Activated T-helper 2 cell treated with anti-CD3 and anti-CD28 coated beads, Interferon-gamma antibody, Interleukin-2, Interleukin-4, amounts not matched to agents 10 μg/mL and 5 μg/mL and 100 μg/mL, durations not matched to agents 14 hours and 24 hours and 36 hours (primary cell): ENCODE data around the gene GPX2. TPM values are rescaled to one million over a fixed set of nuclear protein-coding genes. Genes with fewer than 3 reads are reported as not detected.

Experiments used
- DNase-seq: peaks from one replicate; pipeline ENCODE4 v3.0.0; 2021; ENCODE audit warnings: low spot score
- H3K27ac Mint-ChIP-seq: one replicate; pipeline ENCODE4 v1.8.0; 2021; ENCODE audit warnings: mixed read lengths
- H3K27me3 Mint-ChIP-seq: one replicate; pipeline ENCODE4 v1.8.0; 2021; ENCODE audit warnings: low read depth, mixed read lengths
- H3K36me3 Mint-ChIP-seq: one replicate; pipeline ENCODE4 v1.8.0; 2021; ENCODE audit warnings: low read depth, mixed read lengths
- H3K4me1 Mint-ChIP-seq: one replicate; pipeline ENCODE4 v1.8.0; 2021; ENCODE audit warnings: low read depth, mixed read lengths
- H3K4me3 Mint-ChIP-seq: one replicate; pipeline ENCODE4 v1.8.0; 2021; ENCODE audit warnings: low read depth, mild to moderate bottlenecking, moderate library complexity, mixed read lengths
- H3K9me3 Mint-ChIP-seq: one replicate; pipeline ENCODE4 v1.8.0; 2021; ENCODE audit warnings: mixed read lengths
- intact Hi-C: fragments of 100-400 bp; cut with micrococcal nuclease; formaldehyde crosslinking; loops from one replicate; pipeline ENCODE4 v1.15.1; 2023
- total RNA-seq: library from RNA; stranded (reverse); gene quantifications from 2 replicates; pipeline ENCODE4 v1.2.3, GENCODE V29; 2022

Gene GPX2
- total RNA-seq, 1 donor from 2014 or later: not detected

GRCh38 chr14:64971491-64971942 lies 29.0 kb upstream of the GPX2 start:
- intact Hi-C loops: no loop called here
- peak overlapping the region; percentile 70 for H3K4me3 Mint-ChIP-seq
- DNase-seq: no peak
- H3K9me3 Mint-ChIP-seq: no peaks in the 10 kb centered on the region
- peaks cover 3% of the 10 kb centered on the region for H3K4me1 Mint-ChIP-seq
- no peaks in the 10 kb centered on the region for H3K36me3 Mint-ChIP-seq
- H3K27me3 Mint-ChIP-seq: peaks cover 11% of the 10 kb centered on the region
- no peak overlapping the region for H3K27ac Mint-ChIP-seq

- H3K9me3 Mint-ChIP-seq: no peaks in the 10 kb centered on the region
- intact Hi-C loops: no loop called here
- no peak overlapping the region for H3K27ac Mint-ChIP-seq
- no peak for DNase-seq
- H3K4me1 Mint-ChIP-seq: peaks cover 3% of the 10 kb centered on the region
- no peaks in the 10 kb centered on the region for H3K36me3 Mint-ChIP-seq
- H3K27me3 Mint-ChIP-seq: peaks cover 11% of the 10 kb centered on the region
- H3K4me3 Mint-ChIP-seq: peak overlapping the region; percentile 70
Observed at GRCh38 chr14:64970776-64971477, 28.4 kb upstream of the GPX2 start.

- H3K27me3 Mint-ChIP-seq: peaks cover 11% of the 10 kb centered on the region
- no peak overlapping the region for H3K27ac Mint-ChIP-seq
- intact Hi-C loops: no loop called here
- no peak overlapping the region for H3K4me3 Mint-ChIP-seq
- H3K4me1 Mint-ChIP-seq: peaks cover 3% of the 10 kb centered on the region
- no peak for DNase-seq
- no peaks in the 10 kb centered on the region for H3K36me3 Mint-ChIP-seq
- no peaks in the 10 kb centered on the region for H3K9me3 Mint-ChIP-seq
Observed at GRCh38 chr14:64970041-64970440, 27.5 kb upstream of the GPX2 start.

- no peak for DNase-seq
- Mint-ChIP-seq H3K36me3 (no peaks in the 10 kb centered on the region), H3K27ac (no peak overlapping the region), H3K9me3 (no peaks in the 10 kb centered on the region), H3K27me3 (peaks cover 11% of the 10 kb centered on the region), H3K4me3 (no peak overlapping the region), H3K4me1 (peaks cover 3% of the 10 kb centered on the region)
- intact Hi-C loops: no loop called here
Observed at GRCh38 chr14:64968651-64969050, 26.1 kb upstream of the GPX2 start.

- intact Hi-C loops: no loop called here
- Mint-ChIP-seq H3K36me3 (no peaks in the 10 kb centered on the region), H3K4me1 (peaks cover 3% of the 10 kb centered on the region), H3K27ac (no peak overlapping the region), H3K27me3 (peaks cover 11% of the 10 kb centered on the region), H3K9me3 (no peaks in the 10 kb centered on the region), H3K4me3 (no peak overlapping the region)
- DNase-seq: no peak
Observed at GRCh38 chr14:64968167-64968566, 25.6 kb upstream of the GPX2 start.

GRCh38 chr14:64966976-64967375 lies 24.4 kb upstream of the GPX2 start:
- no peak overlapping the region for H3K4me3 Mint-ChIP-seq
- H3K4me1 Mint-ChIP-seq: no peaks in the 10 kb centered on the region
- no peak for DNase-seq
- no peaks in the 10 kb centered on the region for H3K36me3 Mint-ChIP-seq
- peaks cover 11% of the 10 kb centered on the region for H3K27me3 Mint-ChIP-seq
- intact Hi-C loops: no loop called here
- no peak overlapping the region for H3K27ac Mint-ChIP-seq
- no peaks in the 10 kb centered on the region for H3K9me3 Mint-ChIP-seq

GRCh38 chr14:64965356-64966000 lies 22.9 kb upstream of the GPX2 start:
- no peak for DNase-seq
- no peaks in the 10 kb centered on the region for H3K4me1 Mint-ChIP-seq
- H3K27ac Mint-ChIP-seq: no peak overlapping the region
- peaks cover 4% of the 10 kb centered on the region for H3K27me3 Mint-ChIP-seq
- H3K9me3 Mint-ChIP-seq: no peaks in the 10 kb centered on the region
- H3K36me3 Mint-ChIP-seq: no peaks in the 10 kb centered on the region
- H3K4me3 Mint-ChIP-seq: no peak overlapping the region
- intact Hi-C loops: no loop called here

- no peak overlapping the region for H3K4me3 Mint-ChIP-seq
- intact Hi-C loops: no loop called here
- no peaks in the 10 kb centered on the region for H3K27me3 Mint-ChIP-seq
- no peak overlapping the region for H3K27ac Mint-ChIP-seq
- H3K4me1 Mint-ChIP-seq: no peaks in the 10 kb centered on the region
- DNase-seq: no peak
- no peaks in the 10 kb centered on the region for H3K9me3 Mint-ChIP-seq
- no peaks in the 10 kb centered on the region for H3K36me3 Mint-ChIP-seq
Observed at GRCh38 chr14:64963611-64964010, 21.1 kb upstream of the GPX2 start.

- Mint-ChIP-seq H3K27ac (no peak overlapping the region), H3K27me3 (no peaks in the 10 kb centered on the region), H3K36me3 (no peaks in the 10 kb centered on the region), H3K9me3 (no peaks in the 10 kb centered on the region), H3K4me1 (no peaks in the 10 kb centered on the region), H3K4me3 (no peak overlapping the region)
- no peak for DNase-seq
- intact Hi-C loops: no loop called here
Observed at GRCh38 chr14:64960762-64961276, 18.3 kb upstream of the GPX2 start.

GRCh38 chr14:64958743-64959142 lies 16.2 kb upstream of the GPX2 start:
- Mint-ChIP-seq H3K27me3 (no peaks in the 10 kb centered on the region), H3K4me3 (no peak overlapping the region), H3K9me3 (no peaks in the 10 kb centered on the region), H3K4me1 (no peaks in the 10 kb centered on the region), H3K27ac (no peak overlapping the region), H3K36me3 (no peaks in the 10 kb centered on the region)
- no peak for DNase-seq
- intact Hi-C loops: no loop called here

GRCh38 chr14:64958201-64958600 lies 15.7 kb upstream of the GPX2 start:
- Mint-ChIP-seq H3K27me3 (no peaks in the 10 kb centered on the region), H3K36me3 (no peaks in the 10 kb centered on the region), H3K4me3 (no peak overlapping the region), H3K4me1 (no peaks in the 10 kb centered on the region), H3K9me3 (no peaks in the 10 kb centered on the region), H3K27ac (no peak overlapping the region)
- no peak for DNase-seq
- intact Hi-C loops: no loop called here

GRCh38 chr14:64956697-64957406 lies 14.3 kb upstream of the GPX2 start:
- no peaks in the 10 kb centered on the region for H3K36me3 Mint-ChIP-seq
- intact Hi-C loops: no loop called here
- no peaks in the 10 kb centered on the region for H3K27me3 Mint-ChIP-seq
- DNase-seq: no peak
- no peak overlapping the region for H3K27ac Mint-ChIP-seq
- no peaks in the 10 kb centered on the region for H3K9me3 Mint-ChIP-seq
- peaks cover 3% of the 10 kb centered on the region for H3K4me1 Mint-ChIP-seq
- no peak overlapping the region for H3K4me3 Mint-ChIP-seq

GRCh38 chr14:64955297-64955696 lies 12.8 kb upstream of the GPX2 start:
- DNase-seq: no peak
- Mint-ChIP-seq H3K36me3 (no peaks in the 10 kb centered on the region), H3K4me1 (peaks cover 3% of the 10 kb centered on the region), H3K27me3 (no peaks in the 10 kb centered on the region), H3K9me3 (no peaks in the 10 kb centered on the region), H3K4me3 (no peak overlapping the region), H3K27ac (no peak overlapping the region)
- intact Hi-C loops: no loop called here
